Omental fat pad (tissue), 4 donors: ENCODE measurements around the gene PLA2G4C. TPM values are rescaled to one million over a fixed set of nuclear protein-coding genes. Genes with fewer than 3 reads are reported as not detected.

ENCODE experiments used
- ATAC-seq: fragments of 150-250 bp; one replicate; pipeline ENCODE4 v1.9.1; 2016; ENCODE audit warnings: mild to moderate bottlenecking, moderate library complexity; ENCODE audit not compliant: low FRiP score
- DNase-seq: peaks from one replicate; pipeline ENCODE4 v3.0.0-alpha.2; 2019; ENCODE audit warnings: low spot score
- CTCF ChIP-seq, 3 donors: fragments of 450-650 bp; IDR thresholded peaks; one replicate each; pipeline ENCODE4 v1.5.1; 2016 to 2017; ENCODE audit warnings: antibody characterized with exemption in 3 of 3, mild to moderate bottlenecking in 3 of 3, moderate library complexity in 2 of 3
- total RNA-seq, 4 donors: library from RNA; depleted of rRNA; stranded (reverse); fragments of >200 nt; gene quantifications; one replicate each; pipeline ENCODE4 v1.1.0, GENCODE V29; 2016

PLA2G4C gene
- total RNA-seq, 4 donors from 2014 or later, result 1.7 to 5.7 (median 3.9) TPM

GRCh38 chr19:48111280-48111679, 663 bp upstream of the PLA2G4C start:
- DNase-seq (no peak), ATAC-seq (no peak)
- TF ChIP-seq CTCF (IDR thresholded peaks at IDR 0.05), result no peak

- no peak for DNase-seq
- ATAC-seq, result no peak
- TF ChIP-seq CTCF (IDR thresholded peaks at IDR 0.05), result no peak
These were observed 1.4 kb downstream of the PLA2G4C start for GRCh38 chr19:48108997-48109782.

GRCh38 chr19:48103922-48104321, 6.7 kb downstream of the PLA2G4C start:
- DNase-seq (no peak), ATAC-seq (no peak)
- no peak for TF ChIP-seq CTCF (IDR thresholded peaks at IDR 0.05)

DNA sequence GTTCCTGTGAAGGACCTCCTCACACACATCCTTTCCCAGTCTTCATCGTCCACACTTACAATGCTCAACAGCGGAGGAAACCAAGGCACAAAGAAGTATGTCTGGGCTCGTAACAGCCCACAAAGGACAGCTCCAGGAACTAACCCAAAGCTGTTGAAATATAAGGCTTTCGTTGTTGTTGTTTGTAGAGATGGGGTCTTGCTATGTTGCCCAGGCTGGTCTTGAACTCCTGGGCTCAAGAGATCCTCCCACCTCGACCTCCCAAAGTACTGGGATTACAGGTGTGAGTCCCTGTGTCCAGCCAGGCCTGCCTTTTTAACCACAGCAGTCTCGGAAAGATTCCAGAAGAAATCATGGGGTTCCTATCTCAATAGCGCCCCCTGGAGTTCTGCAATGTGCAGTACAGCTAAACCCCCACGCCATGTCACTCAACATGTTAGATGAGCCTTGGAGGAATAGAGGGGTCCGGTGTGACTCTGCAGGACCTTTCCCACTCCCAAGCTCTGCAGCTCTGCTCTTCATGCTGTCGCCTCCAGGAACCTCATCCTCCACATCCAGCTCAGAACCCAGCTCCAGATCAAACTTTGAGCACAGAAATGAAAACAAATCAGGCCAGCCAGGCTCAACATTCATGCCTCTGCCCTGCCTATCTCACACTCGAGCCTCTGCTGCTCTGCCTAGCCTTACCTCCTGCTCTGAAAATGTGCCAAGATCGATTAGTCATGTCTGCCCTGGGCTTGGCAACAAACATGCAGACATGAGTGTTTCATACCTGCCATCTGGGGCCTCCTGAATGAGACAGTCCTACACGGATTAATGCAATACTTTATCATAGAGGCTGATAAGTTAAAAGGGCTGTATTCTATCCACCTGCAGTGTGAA, 7.5 kb downstream of the PLA2G4C start:
- ATAC-seq, result no peak
- DNase-seq, result no peak
- no peak for TF ChIP-seq CTCF (IDR thresholded peaks at IDR 0.05)

DNA sequence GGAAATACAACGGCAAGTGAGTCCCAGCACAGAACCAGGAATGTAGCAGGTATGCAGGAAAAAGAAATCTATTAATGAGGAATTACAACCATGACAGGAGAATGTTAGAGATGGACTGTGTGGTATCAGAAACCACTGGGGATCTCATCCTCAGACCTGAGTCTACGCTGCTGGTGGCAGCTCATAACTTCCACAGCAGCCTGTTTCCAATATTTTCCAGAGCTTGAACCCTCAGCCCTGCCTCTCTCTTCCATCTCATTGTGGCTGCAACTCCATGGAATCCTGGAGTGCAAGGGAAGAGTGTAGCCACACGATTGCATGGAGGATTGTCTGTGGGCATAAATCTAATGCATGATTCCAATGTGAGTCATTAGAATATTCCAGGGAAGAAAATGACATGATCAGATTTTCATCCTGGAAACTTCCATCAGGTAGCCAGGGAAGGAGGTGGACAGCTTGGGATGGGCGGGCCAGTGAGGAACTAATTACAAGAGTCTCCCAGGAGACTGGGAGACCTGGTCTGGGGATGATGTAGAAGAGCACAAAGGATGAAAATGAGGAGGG, 14.9 kb downstream of the PLA2G4C start:
- no peak for ATAC-seq
- no peak for TF ChIP-seq CTCF (IDR thresholded peaks at IDR 0.05)
- DNase-seq, result no peak

- DNase-seq (no peak), ATAC-seq (no peak)
- no peak for TF ChIP-seq CTCF (IDR thresholded peaks at IDR 0.05)
These were observed 15.8 kb downstream of the PLA2G4C start for GRCh38 chr19:48094855-48095203.
